Astrocyte (in vitro differentiated cells and primary cell): ENCODE results near the gene SCN8A. TPM values are rescaled to one million over a fixed set of nuclear protein-coding genes. Genes with fewer than 3 reads are reported as not detected.
"Not testable (repeated sequence)": the region's sequence is repeated elsewhere in the genome, so short reads cannot be mapped to it uniquely, and the experiment has no call there.

ENCODE experiments used
- DNase-seq: peaks from one replicate; pipeline ENCODE4 v3.0.0-alpha.2; 2010; ENCODE audit warnings: low read depth
- FAIRE-seq: peaks from 2 replicates; lab custom pipeline; 2011; peaks lifted over from hg19 to GRCh38; lab: Jason Lieb, UNC
- H2AFZ ChIP-seq: 2 replicates; pipeline ENCODE4 v1.6.0; 2012; ENCODE audit warnings: low read depth, low read length, inconsistent platforms
- H3K27ac ChIP-seq: 2 replicates; pipeline ENCODE4 v1.5.1; 2011; ENCODE audit warnings: low read depth, low read length, inconsistent platforms
- H3K27me3 ChIP-seq: 2 replicates; pipeline ENCODE4 v1.6.0; 2011; ENCODE audit warnings: low read length, inconsistent platforms; ENCODE audit not compliant: insufficient read depth
- H3K36me3 ChIP-seq: 2 replicates; pipeline ENCODE4 v1.5.1; 2011; ENCODE audit warnings: low read length, inconsistent platforms; ENCODE audit not compliant: insufficient read depth
- H3K4me1 ChIP-seq: 2 replicates; pipeline ENCODE4 v1.5.1; 2011; ENCODE audit warnings: low read length, inconsistent platforms; ENCODE audit not compliant: insufficient read depth
- H3K4me2 ChIP-seq: 2 replicates; pipeline ENCODE4 v1.6.0; 2012; ENCODE audit warnings: low read length, inconsistent platforms
- H3K4me3 ChIP-seq: 2 replicates; pipeline ENCODE4 v1.5.1; 2011; ENCODE audit warnings: low read depth, mild to moderate bottlenecking, low read length, inconsistent platforms; ENCODE audit not compliant: insufficient read depth
- H3K79me2 ChIP-seq: 2 replicates; pipeline ENCODE4 v1.6.0; 2012; ENCODE audit warnings: mild to moderate bottlenecking, low read length, inconsistent platforms; ENCODE audit not compliant: insufficient read depth
- H3K9ac ChIP-seq: 2 replicates; pipeline ENCODE4 v1.6.0; 2012; ENCODE audit warnings: mild to moderate bottlenecking, low read length, inconsistent platforms
- H3K9me3 ChIP-seq: 2 replicates; pipeline ENCODE4 v1.5.1; 2012; ENCODE audit warnings: low read depth, mild to moderate bottlenecking, low read length, inconsistent platforms; ENCODE audit not compliant: insufficient read depth
- H4K20me1 ChIP-seq: 2 replicates; pipeline ENCODE4 v1.6.0; 2012; ENCODE audit warnings: low read length, inconsistent platforms; ENCODE audit not compliant: insufficient read depth
- H3K27ac Mint-ChIP-seq: one replicate; pipeline ENCODE4 v1.8.0; 2021; ENCODE audit warnings: mild to moderate bottlenecking, mixed read lengths; ENCODE audit not compliant: unreplicated experiment
- H3K27me3 Mint-ChIP-seq: one replicate; pipeline ENCODE4 v1.8.0; 2021; ENCODE audit warnings: low read depth, mixed read lengths; ENCODE audit not compliant: unreplicated experiment
- H3K36me3 Mint-ChIP-seq: one replicate; pipeline ENCODE4 v1.8.0; 2021; ENCODE audit warnings: low read depth, mixed read lengths; ENCODE audit not compliant: unreplicated experiment
- H3K4me1 Mint-ChIP-seq: one replicate; pipeline ENCODE4 v1.8.0; 2021; ENCODE audit warnings: low read depth, mixed read lengths; ENCODE audit not compliant: unreplicated experiment
- H3K4me3 Mint-ChIP-seq: one replicate; pipeline ENCODE4 v1.8.0; 2021; ENCODE audit warnings: mild to moderate bottlenecking, moderate library complexity, mixed read lengths; ENCODE audit not compliant: unreplicated experiment
- H3K9me3 Mint-ChIP-seq: one replicate; pipeline ENCODE4 v1.8.0; 2021; ENCODE audit warnings: mild to moderate bottlenecking, mixed read lengths; ENCODE audit not compliant: unreplicated experiment
- EZH2 ChIP-seq: IDR thresholded peaks from 2 replicates; pipeline ENCODE4 v1.6.1; 2012; ENCODE audit warnings: mild to moderate bottlenecking, low read length, inconsistent platforms; ENCODE audit not compliant: insufficient read depth
- total RNA-seq: library from RNA; stranded (reverse); gene quantifications from 2 replicates; pipeline ENCODE4 v1.2.1, GENCODE V29; 2021
- TF ChIP-seq, protein P1 (sequence below): IDR thresholded peaks from 2 replicates; pipeline ENCODE4 v1.5.1; 2011; ENCODE audit warnings: low read depth, mild to moderate bottlenecking, inconsistent platforms, low read length, moderate library complexity; ENCODE audit not compliant: insufficient read depth

Gene SCN8A
- total RNA-seq, 1 donor from 2014 or later = 6.5 TPM

DNA sequence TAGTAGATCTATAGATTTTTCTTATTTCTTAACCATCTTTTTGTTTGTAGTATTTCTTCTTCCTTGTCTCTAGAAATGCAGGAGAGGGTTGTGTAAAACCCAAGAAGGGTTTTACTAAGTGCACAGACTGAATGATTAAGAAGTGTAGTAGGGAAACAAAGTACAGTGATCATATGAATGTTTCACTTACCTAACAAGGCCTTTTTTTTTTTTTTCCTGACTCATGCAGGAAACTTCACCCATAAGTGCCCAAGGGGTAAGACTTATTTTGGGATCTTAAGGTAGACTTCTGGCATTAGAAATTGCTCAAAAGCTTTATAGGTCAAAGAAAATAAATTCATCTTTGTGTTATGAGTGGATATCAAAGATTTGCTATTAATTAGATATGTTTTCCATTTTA lies 10.2 kb downstream of the SCN8A start:
- Histone ChIP-seq H3K4me2 (no peak overlapping the region), H2AFZ (no peak overlapping the region), H3K27me3 (no peaks in the 10 kb centered on the region), H3K36me3 (no peaks in the 10 kb centered on the region), H3K79me2 (peaks cover 48% of the 10 kb centered on the region), H3K9ac (no peak overlapping the region), H4K20me1 (peaks cover 64% of the 10 kb centered on the region), H3K27ac (no peak overlapping the region), H3K4me1 (no peaks in the 10 kb centered on the region), H3K9me3 (no peaks in the 10 kb centered on the region), H3K4me3 (no peak overlapping the region)
- Mint-ChIP-seq H3K36me3 (peaks cover 2% of the 10 kb centered on the region), H3K4me1 (no peaks in the 10 kb centered on the region), H3K9me3 (no peaks in the 10 kb centered on the region), H3K27me3 (peaks cover 3% of the 10 kb centered on the region), H3K4me3 (no peak overlapping the region), H3K27ac (no peak overlapping the region)
- FAIRE-seq = no peak
- TF ChIP-seq, protein P1, sequence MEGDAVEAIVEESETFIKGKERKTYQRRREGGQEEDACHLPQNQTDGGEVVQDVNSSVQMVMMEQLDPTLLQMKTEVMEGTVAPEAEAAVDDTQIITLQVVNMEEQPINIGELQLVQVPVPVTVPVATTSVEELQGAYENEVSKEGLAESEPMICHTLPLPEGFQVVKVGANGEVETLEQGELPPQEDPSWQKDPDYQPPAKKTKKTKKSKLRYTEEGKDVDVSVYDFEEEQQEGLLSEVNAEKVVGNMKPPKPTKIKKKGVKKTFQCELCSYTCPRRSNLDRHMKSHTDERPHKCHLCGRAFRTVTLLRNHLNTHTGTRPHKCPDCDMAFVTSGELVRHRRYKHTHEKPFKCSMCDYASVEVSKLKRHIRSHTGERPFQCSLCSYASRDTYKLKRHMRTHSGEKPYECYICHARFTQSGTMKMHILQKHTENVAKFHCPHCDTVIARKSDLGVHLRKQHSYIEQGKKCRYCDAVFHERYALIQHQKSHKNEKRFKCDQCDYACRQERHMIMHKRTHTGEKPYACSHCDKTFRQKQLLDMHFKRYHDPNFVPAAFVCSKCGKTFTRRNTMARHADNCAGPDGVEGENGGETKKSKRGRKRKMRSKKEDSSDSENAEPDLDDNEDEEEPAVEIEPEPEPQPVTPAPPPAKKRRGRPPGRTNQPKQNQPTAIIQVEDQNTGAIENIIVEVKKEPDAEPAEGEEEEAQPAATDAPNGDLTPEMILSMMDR = no peak
- TF ChIP-seq EZH2 = no peak
- no peak for DNase-seq

DNA sequence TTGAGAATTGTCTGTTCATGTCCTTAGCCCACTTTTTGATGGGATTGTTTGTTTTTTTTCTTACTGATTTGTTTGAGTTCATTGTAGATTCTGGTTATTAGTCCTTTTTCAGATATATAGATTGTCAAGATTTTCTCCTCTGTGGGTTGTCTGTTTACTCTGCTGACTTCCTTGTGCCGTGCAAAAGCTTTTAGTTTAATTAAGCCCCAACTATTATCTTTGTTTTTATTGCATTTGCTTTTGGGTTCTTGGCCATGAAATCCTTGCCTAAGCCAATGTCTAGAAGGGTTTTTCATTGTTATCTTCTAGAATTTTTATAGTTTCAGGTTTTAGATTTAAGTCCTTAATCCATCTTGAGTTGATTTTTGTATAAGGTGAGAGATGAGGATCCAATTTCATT lies 14.9 kb downstream of the SCN8A start:
- not testable (repeated sequence) for H3K4me1 Mint-ChIP-seq, H3K4me3 ChIP-seq, H3K9me3 Mint-ChIP-seq, H3K27ac ChIP-seq, H3K27me3 ChIP-seq, H3K9ac ChIP-seq, H2AFZ ChIP-seq, H3K4me2 ChIP-seq, H3K4me1 ChIP-seq, H3K9me3 ChIP-seq, H3K27me3 Mint-ChIP-seq, H3K36me3 ChIP-seq, H3K27ac Mint-ChIP-seq, FAIRE-seq, H3K36me3 Mint-ChIP-seq, H3K4me3 Mint-ChIP-seq, DNase-seq
- Histone ChIP-seq H4K20me1 (peaks cover 26% of the 10 kb centered on the region), H3K79me2 (peaks cover 22% of the 10 kb centered on the region)

DNA sequence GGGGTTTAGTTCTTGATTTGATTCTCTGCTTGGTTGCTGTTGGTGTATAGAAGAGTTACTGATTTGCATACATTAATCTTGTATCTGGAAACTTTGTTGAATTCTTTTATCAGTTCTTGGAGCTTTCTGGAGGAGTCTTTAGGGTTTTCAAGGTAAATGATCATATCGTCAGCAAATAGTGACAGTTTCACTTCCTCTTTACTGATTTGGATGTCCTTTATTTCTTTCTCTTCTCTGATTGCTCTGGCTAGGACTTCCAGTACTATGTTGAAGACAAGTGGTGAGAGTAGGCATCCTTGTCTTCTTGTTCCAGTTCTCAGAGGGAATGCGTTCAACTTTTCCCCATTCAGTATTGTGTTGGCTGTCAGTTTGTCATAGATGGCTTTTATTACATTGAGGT lies 16.2 kb downstream of the SCN8A start:
- not testable (repeated sequence) for H3K4me3 ChIP-seq, H3K27ac Mint-ChIP-seq, FAIRE-seq, H3K36me3 ChIP-seq, H3K9ac ChIP-seq, H3K4me1 Mint-ChIP-seq, H2AFZ ChIP-seq, H3K9me3 ChIP-seq, DNase-seq, H3K4me3 Mint-ChIP-seq, H3K9me3 Mint-ChIP-seq, H3K27me3 Mint-ChIP-seq, H3K4me2 ChIP-seq, H3K4me1 ChIP-seq, H3K27ac ChIP-seq, H3K36me3 Mint-ChIP-seq, H3K27me3 ChIP-seq
- Histone ChIP-seq H4K20me1 (peaks cover 17% of the 10 kb centered on the region), H3K79me2 (peaks cover 25% of the 10 kb centered on the region)

DNA sequence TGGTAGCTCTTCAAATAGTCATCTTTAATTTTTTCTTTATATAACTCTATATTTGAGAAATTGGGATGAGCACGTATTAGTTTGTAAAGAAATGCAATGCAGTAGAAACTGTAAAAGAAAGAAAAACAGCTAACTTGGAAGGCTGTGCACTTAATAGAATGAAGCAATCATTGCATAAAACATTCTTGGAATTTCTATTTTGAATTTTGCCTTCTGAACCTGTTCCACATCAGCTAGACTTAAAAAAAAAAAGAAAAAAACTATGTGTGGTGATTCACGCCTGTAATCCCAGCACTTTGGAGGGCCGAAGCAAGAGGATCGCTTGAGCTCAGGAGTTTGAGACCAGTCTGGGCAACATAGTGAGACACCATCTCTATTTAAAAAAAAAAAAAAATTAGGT lies 29.4 kb downstream of the SCN8A start:
- H3K4me3 Mint-ChIP-seq = no peak overlapping the region
- H2AFZ ChIP-seq = no peak overlapping the region
- DNase-seq = peak; percentile 63
- TF ChIP-seq EZH2 = no peak
- TF ChIP-seq, protein P1 = no peak
- H3K36me3 Mint-ChIP-seq = peaks cover 2% of the 10 kb centered on the region
- H3K27ac Mint-ChIP-seq = no peak overlapping the region
- H3K9ac ChIP-seq = no peak overlapping the region
- H3K4me2 ChIP-seq = no peak overlapping the region
- H3K27me3 ChIP-seq = no peaks in the 10 kb centered on the region
- peaks cover 18% of the 10 kb centered on the region for H3K4me1 ChIP-seq
- peaks cover 20% of the 10 kb centered on the region for H3K4me1 Mint-ChIP-seq
- no peak overlapping the region for H3K4me3 ChIP-seq
- H3K79me2 ChIP-seq = peaks cover 17% of the 10 kb centered on the region
- no peaks in the 10 kb centered on the region for H3K9me3 ChIP-seq
- no peaks in the 10 kb centered on the region for H3K36me3 ChIP-seq
- peak; percentile 81 for FAIRE-seq
- H4K20me1 ChIP-seq = peaks cover 13% of the 10 kb centered on the region
- no peak overlapping the region for H3K27ac ChIP-seq
- peaks cover 4% of the 10 kb centered on the region for H3K9me3 Mint-ChIP-seq
- no peaks in the 10 kb centered on the region for H3K27me3 Mint-ChIP-seq
